Duodenal mucosa (tissue), 2 donors: ENCODE measurements around the gene MARCHF7.
"Not testable (repeated sequence)": the region's sequence is repeated elsewhere in the genome, so short reads cannot be mapped to it uniquely, and the experiment has no call there.

Source experiments
- H3K27ac ChIP-seq: one replicate; pipeline ENCODE4 v1.7.0; 2013; ENCODE audit warnings: low read depth, low read length
- H3K27me3 ChIP-seq, 2 donors: one replicate each; pipeline ENCODE4 v1.7.0; 2013; ENCODE audit warnings: low read length in 2 of 2, control low read depth in 1 of 2; ENCODE audit not compliant: insufficient read depth in 2 of 2, control insufficient read depth in 1 of 2
- H3K36me3 ChIP-seq, 2 donors: one replicate each; pipeline ENCODE4 v1.7.0; 2013; ENCODE audit warnings: low read length in 2 of 2, control low read depth in 1 of 2; ENCODE audit not compliant: insufficient read depth in 2 of 2, control insufficient read depth in 1 of 2
- H3K4me1 ChIP-seq, 2 donors: one replicate each; pipeline ENCODE4 v1.7.0; 2013; ENCODE audit warnings: low read length in 2 of 2, control low read depth in 1 of 2; ENCODE audit not compliant: insufficient read depth in 2 of 2, control insufficient read depth in 1 of 2
- H3K4me3 ChIP-seq, 2 donors: one replicate each; pipeline ENCODE4 v1.7.0; 2013; ENCODE audit warnings: low read length in 2 of 2, low read depth in 1 of 2
- H3K9ac ChIP-seq, 2 donors: one replicate each; pipeline ENCODE4 v1.7.0; 2013; ENCODE audit warnings: low read length in 2 of 2, low read depth in 1 of 2
- H3K9me3 ChIP-seq, 2 donors: one replicate each; pipeline ENCODE4 v1.7.0; 2013; ENCODE audit warnings: low read length in 2 of 2, control low read depth in 1 of 2; ENCODE audit not compliant: control insufficient read depth in 1 of 2

MARCHF7 gene

GRCh38 chr2:159716409-159716808 lies 4.1 kb downstream of the MARCHF7 start:
- not testable (repeated sequence) for H3K27ac ChIP-seq, H3K27me3 ChIP-seq, H3K9me3 ChIP-seq, H3K9ac ChIP-seq, H3K4me3 ChIP-seq
- Histone ChIP-seq H3K36me3 (peaks cover 6 to 20% of the 10 kb centered on the region in 2 donors), H3K4me1 (peaks cover 18 to 29% of the 10 kb centered on the region in 2 donors)

- no peaks in the 10 kb centered on the region for H3K27me3 ChIP-seq
- H3K4me3 ChIP-seq: no peak overlapping the region
- H3K9me3 ChIP-seq: no peaks in the 10 kb centered on the region
- peaks cover 18 to 29% of the 10 kb centered on the region in 2 donors for H3K4me1 ChIP-seq
- no peak overlapping the region for H3K9ac ChIP-seq
- H3K27ac ChIP-seq: no peak overlapping the region
- peaks cover 6 to 20% of the 10 kb centered on the region in 2 donors for H3K36me3 ChIP-seq
These were observed 4.6 kb downstream of the MARCHF7 start for GRCh38 chr2:159716857-159717256.

- Histone ChIP-seq H3K9ac (no peak overlapping the region), H3K9me3 (no peaks in the 10 kb centered on the region), H3K4me3 (no peak overlapping the region), H3K27ac (no peak overlapping the region), H3K4me1 (peaks cover 0 to 17% of the 10 kb centered on the region in 2 donors), H3K27me3 (no peaks in the 10 kb centered on the region), H3K36me3 (peaks cover 7 to 21% of the 10 kb centered on the region in 2 donors)
These were observed 8.4 kb downstream of the MARCHF7 start for GRCh38 chr2:159720676-159721075.

- Histone ChIP-seq H3K4me3 (no peak overlapping the region), H3K27ac (no peak overlapping the region), H3K4me1 (peaks cover 0 to 7% of the 10 kb centered on the region in 2 donors), H3K9me3 (no peaks in the 10 kb centered on the region), H3K36me3 (peaks cover 10 to 14% of the 10 kb centered on the region in 2 donors), H3K27me3 (no peaks in the 10 kb centered on the region), H3K9ac (no peak overlapping the region)
These were observed 10.3 kb downstream of the MARCHF7 start for GRCh38 chr2:159722580-159722979.

GRCh38 chr2:159724795-159725572 lies 12.7 kb downstream of the MARCHF7 start:
- not testable (repeated sequence) for H3K4me3 ChIP-seq, H3K27me3 ChIP-seq, H3K4me1 ChIP-seq, H3K27ac ChIP-seq, H3K9me3 ChIP-seq, H3K9ac ChIP-seq
- H3K36me3 ChIP-seq: peaks cover 4 to 22% of the 10 kb centered on the region in 2 donors

- Histone ChIP-seq H3K9me3 (no peaks in the 10 kb centered on the region), H3K27ac (no peak overlapping the region), H3K36me3 (peaks cover 5 to 25% of the 10 kb centered on the region in 2 donors), H3K4me3 (no peak overlapping the region), H3K9ac (no peak overlapping the region), H3K4me1 (peaks cover 3 to 7% of the 10 kb centered on the region in 2 donors), H3K27me3 (no peaks in the 10 kb centered on the region)
These were observed 13.4 kb downstream of the MARCHF7 start for GRCh38 chr2:159725713-159726112.

- Histone ChIP-seq H3K9me3 (no peaks in the 10 kb centered on the region), H3K4me3 (no peak overlapping the region), H3K27me3 (no peaks in the 10 kb centered on the region), H3K4me1 (peaks cover 3 to 7% of the 10 kb centered on the region in 2 donors), H3K9ac (no peak overlapping the region), H3K36me3 (peaks cover 9 to 41% of the 10 kb centered on the region in 2 donors), H3K27ac (no peak overlapping the region)
These were observed 16.3 kb downstream of the MARCHF7 start for GRCh38 chr2:159728629-159729028.

- no peaks in the 10 kb centered on the region for H3K27me3 ChIP-seq
- H3K4me3 ChIP-seq: no peak overlapping the region
- no peaks in the 10 kb centered on the region for H3K9me3 ChIP-seq
- H3K36me3 ChIP-seq: peaks cover 22 to 56% of the 10 kb centered on the region in 2 donors
- H3K4me1 ChIP-seq: no peaks in the 10 kb centered on the region
- H3K9ac ChIP-seq: no peak overlapping the region
- H3K27ac ChIP-seq: no peak overlapping the region
These were observed 23.3 kb downstream of the MARCHF7 start for GRCh38 chr2:159735648-159736047.

- no peaks in the 10 kb centered on the region for H3K9me3 ChIP-seq
- H3K27ac ChIP-seq: no peak overlapping the region
- H3K27me3 ChIP-seq: no peaks in the 10 kb centered on the region
- H3K36me3 ChIP-seq: peaks cover 18 to 53% of the 10 kb centered on the region in 2 donors
- H3K9ac ChIP-seq: no peak overlapping the region
- H3K4me1 ChIP-seq: no peaks in the 10 kb centered on the region
- no peak overlapping the region for H3K4me3 ChIP-seq
These were observed 23.7 kb downstream of the MARCHF7 start for GRCh38 chr2:159736048-159736447.

- peaks cover 18 to 46% of the 10 kb centered on the region in 2 donors for H3K36me3 ChIP-seq
- H3K27me3 ChIP-seq: no peaks in the 10 kb centered on the region
- no peak overlapping the region for H3K9ac ChIP-seq
- no peaks in the 10 kb centered on the region for H3K4me1 ChIP-seq
- H3K27ac ChIP-seq: no peak overlapping the region
- H3K4me3 ChIP-seq: no peak overlapping the region
- no peaks in the 10 kb centered on the region for H3K9me3 ChIP-seq
These were observed 25.1 kb downstream of the MARCHF7 start for GRCh38 chr2:159737292-159737916.
